IPS-NIHi11 (cell line): ENCODE data around the gene MARCHF3.
"Not testable (repeated sequence)": the region's sequence is repeated elsewhere in the genome, so short reads cannot be mapped to it uniquely, and the experiment has no call there.

Experiments
- DNase-seq: peaks from one replicate; pipeline ENCODE4 v3.0.0; 2012; ENCODE audit warnings: mixed read lengths, low spot score

MARCHF3 gene

GRCh38 chr5:127012916-127013315 lies 17.4 kb downstream of the MARCHF3 start:
- no peak for DNase-seq

GRCh38 chr5:127011961-127012644 lies 18.3 kb downstream of the MARCHF3 start:
- no peak for DNase-seq

- DNase-seq: no peak
Observed at GRCh38 chr5:127011153-127011552, 19.2 kb downstream of the MARCHF3 start.

GRCh38 chr5:127010362-127010761 lies 20.0 kb downstream of the MARCHF3 start:
- DNase-seq: no peak

- DNase-seq: no peak
Observed at GRCh38 chr5:127009784-127010183, 20.6 kb downstream of the MARCHF3 start.

GRCh38 chr5:127008300-127008975 lies 21.9 kb downstream of the MARCHF3 start:
- no peak for DNase-seq

- DNase-seq: no peak
Observed at GRCh38 chr5:127007522-127007921, 22.8 kb downstream of the MARCHF3 start.

- DNase-seq: no peak
Observed at GRCh38 chr5:127006744-127007143, 23.6 kb downstream of the MARCHF3 start.

- not testable (repeated sequence) for DNase-seq
Observed at GRCh38 chr5:127005282-127005681, 25.1 kb downstream of the MARCHF3 start.

GRCh38 chr5:127004721-127005120 lies 25.6 kb downstream of the MARCHF3 start:
- no peak for DNase-seq

- DNase-seq: no peak
Observed at GRCh38 chr5:127003798-127004495, 26.4 kb downstream of the MARCHF3 start.

GRCh38 chr5:127002390-127002789 lies 28.0 kb downstream of the MARCHF3 start:
- no peak for DNase-seq

- no peak for DNase-seq
Observed at GRCh38 chr5:127001621-127002296, 28.6 kb downstream of the MARCHF3 start.

GRCh38 chr5:126998895-126999570 lies 31.3 kb downstream of the MARCHF3 start:
- no peak for DNase-seq

GRCh38 chr5:126998201-126998631 lies 32.1 kb downstream of the MARCHF3 start:
- DNase-seq: no peak

GRCh38 chr5:126995689-126996088 lies 34.7 kb downstream of the MARCHF3 start:
- DNase-seq: no peak

- no peak for DNase-seq
Observed at GRCh38 chr5:126995039-126995438, 35.3 kb downstream of the MARCHF3 start.

- DNase-seq: no peak
Observed at GRCh38 chr5:126994485-126994884, 35.9 kb downstream of the MARCHF3 start.

- DNase-seq: no peak
Observed at GRCh38 chr5:126988021-126988569, 42.3 kb downstream of the MARCHF3 start.

- DNase-seq: no peak
Observed at GRCh38 chr5:126987271-126987899, 43.0 kb downstream of the MARCHF3 start.

- DNase-seq: no peak
Observed at GRCh38 chr5:126984632-126985031, 45.7 kb downstream of the MARCHF3 start.
